Measurements from ENCODE around the gene SERPINB7. TPM values are rescaled to one million over a fixed set of nuclear protein-coding genes. Genes with fewer than 3 reads are reported as not detected.

SERPINB7 gene
- total RNA-seq, 1 experiment from 2014 or later = not detected

DNA sequence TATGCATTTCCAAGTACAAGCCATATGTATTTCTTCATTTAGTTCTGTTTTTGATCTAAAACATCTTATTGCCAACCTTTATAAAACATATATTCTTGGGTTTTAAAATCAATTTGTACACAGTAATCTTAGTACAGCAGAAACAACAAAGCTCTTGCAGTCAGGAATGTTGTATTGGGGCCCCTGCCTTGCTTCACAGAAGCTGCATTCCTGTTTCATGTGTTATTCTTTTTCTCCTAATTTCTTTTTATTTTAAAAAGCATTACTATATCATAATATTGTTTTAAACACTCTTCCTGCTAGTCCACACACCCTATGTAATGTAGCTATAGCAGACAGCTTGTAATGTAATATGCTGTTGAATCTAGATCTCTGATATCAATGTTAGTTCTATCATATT, 24.0 kb downstream of the SERPINB7 start:
- H3K9me2 ChIP-seq (ENCODE audit: insufficient read depth) = no peaks in the 10 kb centered on the region
- TF ChIP-seq EGR1 (IDR thresholded peaks at IDR 0.05; ENCODE audit: low read depth) = no peak
- TF ChIP-seq EZH2phosphoT487 (IDR thresholded peaks at IDR 0.05; ENCODE audit: borderline replicate concordance) = no peak
- TF ChIP-seq, protein P1, sequence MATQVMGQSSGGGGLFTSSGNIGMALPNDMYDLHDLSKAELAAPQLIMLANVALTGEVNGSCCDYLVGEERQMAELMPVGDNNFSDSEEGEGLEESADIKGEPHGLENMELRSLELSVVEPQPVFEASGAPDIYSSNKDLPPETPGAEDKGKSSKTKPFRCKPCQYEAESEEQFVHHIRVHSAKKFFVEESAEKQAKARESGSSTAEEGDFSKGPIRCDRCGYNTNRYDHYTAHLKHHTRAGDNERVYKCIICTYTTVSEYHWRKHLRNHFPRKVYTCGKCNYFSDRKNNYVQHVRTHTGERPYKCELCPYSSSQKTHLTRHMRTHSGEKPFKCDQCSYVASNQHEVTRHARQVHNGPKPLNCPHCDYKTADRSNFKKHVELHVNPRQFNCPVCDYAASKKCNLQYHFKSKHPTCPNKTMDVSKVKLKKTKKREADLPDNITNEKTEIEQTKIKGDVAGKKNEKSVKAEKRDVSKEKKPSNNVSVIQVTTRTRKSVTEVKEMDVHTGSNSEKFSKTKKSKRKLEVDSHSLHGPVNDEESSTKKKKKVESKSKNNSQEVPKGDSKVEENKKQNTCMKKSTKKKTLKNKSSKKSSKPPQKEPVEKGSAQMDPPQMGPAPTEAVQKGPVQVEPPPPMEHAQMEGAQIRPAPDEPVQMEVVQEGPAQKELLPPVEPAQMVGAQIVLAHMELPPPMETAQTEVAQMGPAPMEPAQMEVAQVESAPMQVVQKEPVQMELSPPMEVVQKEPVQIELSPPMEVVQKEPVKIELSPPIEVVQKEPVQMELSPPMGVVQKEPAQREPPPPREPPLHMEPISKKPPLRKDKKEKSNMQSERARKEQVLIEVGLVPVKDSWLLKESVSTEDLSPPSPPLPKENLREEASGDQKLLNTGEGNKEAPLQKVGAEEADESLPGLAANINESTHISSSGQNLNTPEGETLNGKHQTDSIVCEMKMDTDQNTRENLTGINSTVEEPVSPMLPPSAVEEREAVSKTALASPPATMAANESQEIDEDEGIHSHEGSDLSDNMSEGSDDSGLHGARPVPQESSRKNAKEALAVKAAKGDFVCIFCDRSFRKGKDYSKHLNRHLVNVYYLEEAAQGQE (IDR thresholded peaks at IDR 0.05; ENCODE audit: low read depth) = no peak
- TF ChIP-seq TCF7L2 (IDR thresholded peaks at IDR 0.05; ENCODE audit: borderline replicate concordance, extremely low read depth, insufficient read depth, insufficient read length) = no peak
- TF ChIP-seq CEBPB (IDR thresholded peaks at IDR 0.05; ENCODE audit: low read depth) = no peak
- TF ChIP-seq CBX3 (IDR thresholded peaks at IDR 0.05; ENCODE audit: low read depth) = no peak
- TF ChIP-seq SRF (IDR thresholded peaks at IDR 0.05; ENCODE audit: low read depth) = no peak
- no peak for TF ChIP-seq RAD21 (IDR thresholded peaks at IDR 0.05; ENCODE audit: low read depth)
- no peak for TF ChIP-seq POLR2A (IDR thresholded peaks at IDR 0.05; ENCODE audit: borderline replicate concordance, extremely low read depth, insufficient read depth, insufficient read length)
- TF ChIP-seq, protein P2, sequence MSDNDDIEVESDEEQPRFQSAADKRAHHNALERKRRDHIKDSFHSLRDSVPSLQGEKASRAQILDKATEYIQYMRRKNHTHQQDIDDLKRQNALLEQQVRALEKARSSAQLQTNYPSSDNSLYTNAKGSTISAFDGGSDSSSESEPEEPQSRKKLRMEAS (IDR thresholded peaks at IDR 0.05) = no peak
- H3K4me3 ChIP-seq (replicated peaks in 1 of 2; ENCODE audit: low read depth in 1 of 2, low read length in 2 of 2) = no peak overlapping the region
- H3K4me2 ChIP-seq (ENCODE audit: low read length) = no peak overlapping the region
- no peaks in the 10 kb centered on the region for H4K20me1 ChIP-seq (ENCODE audit: insufficient read depth)
- no peak overlapping the region for H3K9ac ChIP-seq (ENCODE audit: low read length)
- no peak overlapping the region for H3K27ac ChIP-seq (ENCODE audit: low read depth, low read length)
- intact Hi-C loops (cut with micrococcal nuclease) = no loop called here
- no TSS peak for BruUV-seq (replicated peaks)
- no peaks in the 10 kb centered on the region for H3K79me2 ChIP-seq (ENCODE audit: insufficient read depth, low read length)
- POLR2A ChIA-PET = no interaction called here
- no peak for ATAC-seq
- no peak for DNase-seq (ENCODE audit: low read depth, low spot score)
- CTCF ChIA-PET = no interaction called here
- H3K9me3 ChIP-seq (ENCODE audit: control insufficient read depth in 1 of 2, insufficient read depth in 1 of 2, low read depth in 1 of 2, low read length in 2 of 2) = no peaks in the 10 kb centered on the region
- no peaks in the 10 kb centered on the region for H3K36me3 ChIP-seq (ENCODE audit: control insufficient read depth in 1 of 2, insufficient read depth in 2 of 2, low read length in 2 of 2)
- H3K27me3 ChIP-seq (ENCODE audit: insufficient read depth, low read length) = no peaks in the 10 kb centered on the region
- no peaks in the 10 kb centered on the region for H3K4me1 ChIP-seq (ENCODE audit: control insufficient read depth in 1 of 2, insufficient read depth in 2 of 2, low read length in 2 of 2)
- RAD21 ChIA-PET (ENCODE audit: low non-redundant PET in 1 of 2, low total read pairs in 2 of 2, uncharacterized antibody in 2 of 2, unreplicated experiment in 2 of 2) = no interaction called here
- no peak overlapping the region for H2AFZ ChIP-seq (ENCODE audit: low read depth, low read length, poor library complexity, severe bottlenecking)
